GM12878 (cell line): ENCODE results near the gene OSBPL10. TPM values are rescaled to one million over a fixed set of nuclear protein-coding genes. Genes with fewer than 3 reads are reported as not detected.

ENCODE experiments used
- ATAC-seq: fragments of 200-7000 bp; cut with Tn5 transposase; 3 replicates; pipeline ENCODE4 v1.9.1; 2020; ENCODE audit warnings: mild to moderate bottlenecking, moderate library complexity
- BruUV-seq: library from RNA; stranded (reverse); fragments of 400-500 nt; replicated peaks from 2 replicates; lab custom pipeline; 2021; lab: Mats Ljungman, UMichigan
- CTCF ChIA-PET: fragments of 300-600 bp; sonication (Branson Sonifier 250); formaldehyde crosslinking; extraction: SDS; loops from one replicate; lab custom pipeline; 2021; ENCODE audit warnings: inconsistent platforms; lab: Yijun Ruan, JAX
- POLR2A ChIA-PET: fragments of 350-600 bp; formaldehyde crosslinking; extraction: SDS; loops from one replicate; lab custom pipeline; 2021; ENCODE audit warnings: inconsistent platforms; lab: Charles Lee
- RAD21 ChIA-PET: fragments of 300-600 bp; sonication (Branson Sonifier 250); formaldehyde crosslinking; loops from one replicate; lab custom pipeline; 2023; ENCODE audit warnings: antibody characterized with exemption; ENCODE audit not compliant: unreplicated experiment; lab: Charles Lee
- SMC1A ChIA-PET: fragments of 300-600 bp; sonication (Branson Sonifier 250); formaldehyde crosslinking; loops from one replicate; lab custom pipeline; 2023; ENCODE audit not compliant: unreplicated experiment, uncharacterized antibody; lab: Charles Lee
- DNase-seq: peaks from one replicate; pipeline ENCODE4 v3.0.0-alpha.2; 2011; ENCODE audit warnings: low read depth, low spot score
- FAIRE-seq: peaks from 3 replicates; lab custom pipeline; 2011; peaks lifted over from hg19 to GRCh38; lab: Jason Lieb, UNC
- H2AFZ ChIP-seq: 2 replicates; pipeline ENCODE4 v1.6.0; 2011; ENCODE audit warnings: low read depth, low read length, control low read depth; ENCODE audit not compliant: control insufficient read depth
- H3K27ac ChIP-seq: 2 replicates; pipeline ENCODE4 v1.5.1; 2011; ENCODE audit warnings: control low read depth; ENCODE audit not compliant: control insufficient read depth, insufficient read depth
- H3K27me3 ChIP-seq, 2 experiments: replicated peaks in 1 of 2; 2 replicates each; pipeline versions ENCODE4 v1.6.0 to v1.6.1; 2011; ENCODE audit warnings: low read length in 1 of 2; ENCODE audit not compliant: control insufficient read depth in 2 of 2, insufficient read depth in 2 of 2
- H3K36me3 ChIP-seq, 2 experiments: 2 replicates each; pipeline ENCODE4 v1.5.1; 2011; ENCODE audit warnings: low read length in 1 of 2; ENCODE audit not compliant: control insufficient read depth in 2 of 2, insufficient read depth in 2 of 2
- H3K4me1 ChIP-seq: 2 replicates; pipeline ENCODE4 v1.6.1; 2011; ENCODE audit warnings: mild to moderate bottlenecking, low read length, moderate library complexity, mixed read lengths; ENCODE audit not compliant: control insufficient read depth, insufficient read depth
- H3K4me2 ChIP-seq: 2 replicates; pipeline ENCODE4 v1.6.0; 2011; ENCODE audit warnings: control low read depth; ENCODE audit not compliant: control insufficient read depth, insufficient read depth
- H3K4me3 ChIP-seq: fragments of 200-600 bp; sonication (generic); 2 replicates; pipeline ENCODE4 v1.5.1; 2016
- H3K79me2 ChIP-seq: 2 replicates; pipeline ENCODE4 v1.6.0; 2011; ENCODE audit warnings: low read length; ENCODE audit not compliant: control insufficient read depth, insufficient read depth
- H3K9ac ChIP-seq: 2 replicates; pipeline ENCODE4 v1.8.0; 2011; ENCODE audit warnings: low read length, control low read depth, mixed read lengths; ENCODE audit not compliant: control insufficient read depth, insufficient read depth
- H3K9me3 ChIP-seq: replicated peaks from 3 replicates; pipeline ENCODE4 v1.5.1; 2011; ENCODE audit warnings: mild to moderate bottlenecking, low read length; ENCODE audit not compliant: control insufficient read depth, insufficient read depth
- H4K20me1 ChIP-seq: 2 replicates; pipeline ENCODE4 v1.6.0; 2011; ENCODE audit not compliant: control insufficient read depth, insufficient read depth
- ASH2L ChIP-seq: fragments of 300-600, 200-600 bp; sonication (generic); IDR thresholded peaks from 2 replicates; pipeline ENCODE4 v1.6.1; 2017; ENCODE audit warnings: low read depth, mild to moderate bottlenecking, borderline replicate concordance
- BCL11A ChIP-seq: IDR thresholded peaks from 2 replicates; pipeline ENCODE4 v1.6.1; 2011; ENCODE audit warnings: low read depth, low read length
- BRCA1 ChIP-seq: IDR thresholded peaks from 2 replicates; pipeline ENCODE4 v1.6.1; 2011; ENCODE audit warnings: low read depth, low read length, improper control_type of control experiment
- CBFB ChIP-seq: IDR thresholded peaks from 2 replicates; pipeline ENCODE4 v1.6.1; 2016; ENCODE audit warnings: antibody characterized with exemption, low read depth
- CBX3 ChIP-seq: fragments of 200-600 bp; sonication (generic); IDR thresholded peaks from 2 replicates; pipeline ENCODE4 v1.6.1; 2016; ENCODE audit warnings: low read depth, borderline replicate concordance
- CTCF ChIP-seq, 3 experiments: IDR thresholded peaks in 2 of 3; conservative IDR thresholded peaks in 1 of 3; 2 replicates each; pipeline ENCODE4 v1.5.1; 2011; ENCODE audit warnings: low read depth in 3 of 3, low read length in 3 of 3, mild to moderate bottlenecking in 3 of 3, control low read depth in 2 of 3, moderate library complexity in 2 of 3, inconsistent platforms in 1 of 3, mixed read lengths in 1 of 3; ENCODE audit not compliant: control insufficient read depth in 2 of 3, insufficient read depth in 1 of 3; ENCODE audit errors: extremely low read depth in 1 of 3
- IKZF1 ChIP-seq: fragments of 450-650 bp; conservative IDR thresholded peaks from 2 replicates; pipeline ENCODE4 v1.6.1; 2017; ENCODE audit warnings: antibody characterized with exemption, mild to moderate bottlenecking
- KDM1A ChIP-seq: fragments of 200-600 bp; sonication (generic); IDR thresholded peaks from 2 replicates; pipeline ENCODE4 v1.6.1; 2016; ENCODE audit warnings: borderline replicate concordance
- MTA3 ChIP-seq: IDR thresholded peaks from 2 replicates; pipeline ENCODE4 v1.6.1; 2012; ENCODE audit warnings: low read length, inconsistent platforms, borderline replicate concordance
- POU2F2 ChIP-seq: IDR thresholded peaks from 3 replicates; pipeline ENCODE4 v1.6.1; 2011; ENCODE audit warnings: low read depth, mild to moderate bottlenecking, low read length, borderline replicate concordance
- RAD21 ChIP-seq: IDR thresholded peaks from 2 replicates; pipeline ENCODE4 v1.6.1; 2011; ENCODE audit warnings: mild to moderate bottlenecking, low read depth, low read length, moderate library complexity; ENCODE audit not compliant: insufficient read depth
- RUNX3 ChIP-seq: IDR thresholded peaks from 2 replicates; pipeline ENCODE4 v1.6.1; 2012; ENCODE audit warnings: low read length, inconsistent platforms
- ZZZ3 ChIP-seq: IDR thresholded peaks from 2 replicates; pipeline ENCODE4 v1.6.1; 2011; ENCODE audit warnings: low read depth; ENCODE audit not compliant: control insufficient read depth, insufficient read length
- WGBS: methylation state at CpG from one replicate; pipeline ENCODE4 v1.1.6; 2016; ENCODE audit warnings: low lambda C conversion rate; ENCODE audit not compliant: insufficient replicate concordance, insufficient coverage; ENCODE audit errors: missing lambda C conversion rate; 5-methylcytosine and 5-hydroxymethylcytosine counted together
- in situ Hi-C: fragments of 300-500 bp; cut with MboI; formaldehyde crosslinking; loops from 9 replicates; pipeline ENCODE4 v1.14.3; 2018; ENCODE audit warnings: mixed read lengths
- intact Hi-C: fragments of 100-400 bp; cut with micrococcal nuclease; formaldehyde crosslinking; loops from one replicate; pipeline ENCODE4 v1.14.2; 2022; ENCODE audit not compliant: unreplicated experiment
- polyA plus RNA-seq, 11 experiments: library from polyadenylated mRNA; depleted of rRNA in 4 of 11; unstranded in 6 of 11; stranded (reverse) in 5 of 11; fragments of >200 nt; fragmentation: Nextera tagmentation in 4 of 11; fragmentation: Illumina TruSeq in 1 of 11; extraction: Ambion mirVana in 4 of 11; extraction: Trizol in 1 of 11; gene quantifications; 1 replicate in 1 of 11; 2 replicates in 10 of 11; pipeline versions ENCODE4 v1.2.1 to v1.2.3, GENCODE V29; 2011 to 2016; ENCODE audit warnings: inconsistent platforms in 2 of 11, missing spikeins in 2 of 11, low read depth in 1 of 11
- total RNA-seq, 4 experiments: library from RNA; depleted of rRNA in 3 of 4; stranded (reverse); fragments of >200 nt in 3 of 4; fragmentation: Illumina TruSeq in 1 of 4; extraction: Trizol in 1 of 4; gene quantifications; 2 replicates each; pipeline versions ENCODE4 v1.2.1 to v1.2.3, GENCODE V29; 2013 to 2021

OSBPL10 gene
- total and polyA plus RNA-seq, 10 of the 15 experiments (the other 5 are each of a cell fraction or from before 2014, with no cell fraction given) = 0.03 to 0.25 (median 0.09) TPM; not detected in 5

- SMC1A ChIA-PET = no interaction called here
- CTCF ChIA-PET = interaction anchor here (0.5 to 1.6 kb wide), 4 partner anchors 43 to 418 kb away, joined by 3 to 5 read pairs (median 4); no protein-coding TSS in a partner anchor
Observed at GRCh38 chr3:31725568-31725967, 255.5 kb downstream of the OSBPL10 start.

DNA sequence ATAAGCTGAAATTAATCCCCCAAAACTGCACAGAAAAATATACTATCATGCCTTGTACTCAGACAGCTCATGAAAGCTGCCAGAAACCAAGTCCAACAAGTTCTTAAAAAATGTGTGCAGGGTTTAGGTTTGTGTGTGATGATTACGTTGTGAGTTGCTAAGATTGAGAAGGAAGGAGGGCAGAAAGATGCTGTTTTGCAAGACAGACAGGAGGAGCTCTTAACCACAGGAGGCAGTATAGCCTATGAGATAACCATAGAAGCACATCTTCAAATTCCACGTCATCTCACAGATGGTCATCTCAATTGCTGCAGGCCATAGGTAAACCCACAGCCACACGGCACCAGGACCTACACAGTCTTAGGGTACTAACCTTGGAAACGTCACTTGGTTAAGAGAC is 256.4 kb downstream of the OSBPL10 start:
- no peaks in the 10 kb centered on the region for H4K20me1 ChIP-seq
- in situ Hi-C loops (no loop called here), intact Hi-C loops (no loop called here)
- no peaks in the 10 kb centered on the region for H3K79me2 ChIP-seq
- ChIA-PET POLR2A (no interaction called here), RAD21 (interaction anchor here (0.9 kb wide), 1 partner anchor 24 kb away, joined by 3 read pairs; no protein-coding TSS in a partner anchor), SMC1A (interaction anchor here (0.7 to 1.4 kb wide), 2 partner anchors 33 to 175 kb away, joined by 3 read pairs; no protein-coding TSS in a partner anchor), CTCF (interaction anchor here (0.6 to 1.6 kb wide), 4 partner anchors 44 to 419 kb away, joined by 3 to 4 read pairs (median 4); no protein-coding TSS in a partner anchor)
- no TSS peak for BruUV-seq
- no peaks in the 10 kb centered on the region; a peak in 1 of 4 replicates for H3K27me3 ChIP-seq
- ATAC-seq = peak; percentile 74
- H3K9ac ChIP-seq = no peak overlapping the region
- H3K4me1 ChIP-seq = no peaks in the 10 kb centered on the region
- FAIRE-seq = no peak
- no peaks in the 10 kb centered on the region for H3K9me3 ChIP-seq
- no peak for DNase-seq
- WGBS = 26% methylated on average over 4 of the region's 4 CpGs
- no peak overlapping the region for H3K4me2 ChIP-seq
- no peak overlapping the region for H3K27ac ChIP-seq
- no peak overlapping the region for H3K4me3 ChIP-seq
- no peak overlapping the region for H2AFZ ChIP-seq
- H3K36me3 ChIP-seq = no peaks in the 10 kb centered on the region
- TF ChIP-seq RUNX3 (peak; percentile 28; the same call in 1 of the 2 replicates), CBX3 (no peak), BCL11A (no peak), ASH2L (no peak), CBFB (no peak), BRCA1 (no peak), RAD21 (0 out of 2 replicates have a peak, but pooled peaks have one; percentile 35), KDM1A (no peak), IKZF1 (no peak), ZZZ3 (no peak), MTA3 (no peak), CTCF (IDR thresholded peaks at IDR 0.05 in 2 of 3, conservative IDR thresholded peaks at IDR 0.05 in 1 of 3; ENCODE audit: control insufficient read depth in 2 of 3, extremely low read depth in 1 of 3, insufficient read depth in 1 of 3, low read depth in 3 of 3, low read length in 3 of 3) (peak; percentile 28 to 43 (median 29); a peak in 4 of 6 replicates)

More at GRCh38 chr3:31725568-31725967, 255.5 kb downstream of the OSBPL10 start:
- no peak for DNase-seq
- Histone ChIP-seq H2AFZ (no peak overlapping the region), H3K4me1 (no peaks in the 10 kb centered on the region), H3K9ac (no peak overlapping the region), H3K4me3 (no peak overlapping the region), H3K27ac (no peak overlapping the region), H3K4me2 (no peak overlapping the region), H3K79me2 (no peaks in the 10 kb centered on the region), H3K27me3 (no peaks in the 10 kb centered on the region; a peak in 1 of 4 replicates), H3K36me3 (no peaks in the 10 kb centered on the region), H4K20me1 (no peaks in the 10 kb centered on the region), H3K9me3 (no peaks in the 10 kb centered on the region)
- intact Hi-C loops = no loop called here
- FAIRE-seq = no peak
- ATAC-seq = no peak
- POLR2A ChIA-PET = no interaction called here
- in situ Hi-C loops = no loop called here
- 37% methylated on average over 6 of the region's 6 CpGs for WGBS
- RAD21 ChIA-PET = no interaction called here
- no peak for TF ChIP-seq POU2F2
- BruUV-seq = no TSS peak
